ENCODE measurements around the gene TADA2B.

The TADA2B gene

DNA sequence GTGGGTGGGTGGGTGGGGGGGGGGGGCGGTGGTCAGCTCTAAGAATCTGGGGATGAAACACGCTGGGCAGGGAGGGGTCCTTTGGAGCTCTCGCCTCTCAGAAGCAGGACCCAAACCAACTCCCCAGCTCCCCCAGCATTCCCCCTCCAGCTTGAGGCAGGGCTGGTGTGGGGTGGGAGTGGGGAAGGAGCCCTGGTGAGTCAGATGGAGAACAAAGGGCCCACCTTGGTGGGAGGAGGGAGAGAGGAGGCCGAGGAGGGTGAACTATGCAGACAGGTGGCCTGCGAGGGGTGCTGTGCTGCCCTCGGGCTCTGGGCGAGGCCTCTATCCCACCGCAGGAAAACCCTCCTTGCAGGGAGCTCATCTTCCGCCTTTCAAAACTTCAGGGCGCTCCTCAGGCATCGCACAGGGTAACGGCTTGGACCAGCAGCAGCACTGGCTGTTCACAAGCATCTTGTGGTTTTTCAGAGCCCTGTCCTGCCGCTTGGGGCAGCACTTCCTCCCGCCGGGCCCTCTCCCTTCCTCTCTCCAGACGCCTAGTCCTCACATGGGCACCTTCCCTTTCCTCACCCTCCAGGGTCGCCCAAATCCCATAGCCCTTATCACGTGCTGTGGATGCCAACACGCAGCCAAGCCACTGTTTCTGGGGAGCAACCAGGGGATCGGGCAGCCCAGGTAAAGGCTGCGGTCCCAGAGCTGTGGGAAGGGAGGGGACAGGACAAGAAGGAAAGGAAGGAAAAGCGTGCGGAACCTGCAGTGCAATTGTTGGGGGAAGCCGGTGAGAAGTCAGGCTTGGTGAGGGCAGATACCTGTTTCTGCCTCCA is 58.7 kb downstream of the TADA2B start:
- H3K4me3 ChIP-seq = peak overlapping the region; percentile 47 to 67 (median 56)
- H3K27ac ChIP-seq = peak overlapping the region in 5 of 21 experiments; percentile 26 to 81 (median 66)

DNA sequence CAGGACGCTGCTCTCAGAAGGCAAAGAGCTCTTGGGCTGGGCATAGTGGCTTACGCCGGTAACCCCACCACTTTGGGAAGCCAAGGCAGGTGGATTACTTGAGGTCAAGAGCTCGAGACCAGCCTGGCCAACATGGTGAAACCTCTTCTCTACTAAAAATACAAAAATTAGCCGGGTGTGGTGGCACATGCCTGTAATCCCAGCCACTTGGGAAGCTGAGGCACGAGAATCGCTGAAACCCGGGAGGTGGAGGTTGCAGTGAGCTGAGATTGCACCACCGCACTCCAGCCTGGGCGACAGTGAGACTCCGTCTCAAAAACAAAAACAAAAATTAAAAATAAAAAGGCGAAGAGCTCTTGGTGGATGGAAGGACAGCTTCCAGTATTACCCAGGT is 59.3 kb downstream of the TADA2B start:
- peak overlapping the region in 14 of 21 experiments; percentile 33 to 81 (median 66) for H3K27ac ChIP-seq

DNA sequence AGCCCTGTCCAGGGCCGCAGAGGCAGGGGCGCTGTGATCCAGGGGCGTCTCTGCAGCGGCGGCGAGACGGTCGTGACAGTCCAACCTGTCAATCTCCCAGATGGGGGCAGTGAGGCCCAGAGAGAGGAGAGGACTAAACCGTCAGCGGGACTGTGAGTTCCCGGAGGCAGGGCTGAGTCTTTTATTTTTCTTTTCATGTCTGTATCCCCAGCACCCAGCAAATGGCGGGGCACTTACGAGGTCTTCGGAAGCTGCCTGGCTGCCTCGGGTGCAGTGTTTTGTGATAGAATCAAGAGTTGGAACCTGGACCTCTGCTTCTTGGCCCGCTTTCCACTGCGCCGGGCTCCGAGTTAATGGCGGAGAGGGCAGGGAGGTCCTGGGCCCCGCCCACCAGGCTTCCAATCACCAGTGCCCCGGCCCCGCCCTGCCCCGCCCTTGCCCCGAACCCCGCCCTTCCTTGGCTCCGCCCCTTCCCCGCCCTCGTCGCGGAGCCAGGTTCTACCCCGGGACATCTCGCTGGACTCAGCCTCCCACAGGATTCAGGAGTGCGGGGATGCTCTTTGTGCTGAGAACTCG is 59.9 kb downstream of the TADA2B start:
- H3K4me3 ChIP-seq = peak overlapping the region; percentile 47 to 67 (median 56)
- peak overlapping the region in 17 of 21 experiments; percentile 1 to 81 (median 66) for H3K27ac ChIP-seq

More for the DNA sequence above, 59.3 kb downstream of the TADA2B start:
- H3K4me3 ChIP-seq = peak overlapping the region; percentile 47 to 67 (median 56)

DNA sequence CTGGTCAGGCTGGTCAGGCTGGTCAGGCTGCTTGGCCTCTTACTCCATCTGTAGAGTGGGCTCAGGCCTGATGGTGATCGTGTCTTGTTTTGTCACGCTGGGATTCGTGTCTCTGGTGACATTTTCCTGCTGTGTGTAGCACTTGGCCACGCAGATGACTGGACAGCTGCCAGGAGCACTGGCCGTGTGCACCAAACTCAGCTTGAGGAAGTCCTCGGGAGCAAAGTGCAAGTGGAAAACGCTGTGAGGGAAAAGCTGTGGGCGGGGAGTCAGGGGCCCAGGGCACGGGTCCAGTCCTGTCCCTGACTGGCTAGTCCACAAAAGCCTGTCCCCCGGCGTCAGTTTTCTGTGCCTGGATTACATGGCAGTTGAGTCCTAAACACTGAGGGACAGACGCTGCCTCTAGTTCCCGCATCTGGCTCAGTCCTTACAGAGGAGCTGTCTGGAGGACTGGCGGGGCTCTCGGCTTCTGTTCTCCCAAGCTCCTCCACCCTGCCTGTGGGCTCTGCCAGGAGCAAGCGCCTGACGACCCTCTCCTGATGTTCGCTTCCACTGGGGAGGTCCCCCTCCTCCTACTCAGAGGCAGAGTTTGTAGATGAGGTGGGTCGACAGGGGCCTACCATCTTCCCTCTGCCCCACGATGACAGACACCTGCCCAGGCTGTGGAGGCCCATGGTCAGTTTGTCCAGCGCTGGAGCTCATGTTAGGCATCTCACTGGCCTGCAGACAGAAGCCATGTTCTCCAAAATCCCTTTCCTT is 60.6 kb downstream of the TADA2B start:
- peak overlapping the region in 5 of 21 experiments; percentile 15 to 77 (median 66) for H3K27ac ChIP-seq
- H3K4me3 ChIP-seq = peak overlapping the region in 6 of 7 experiments; percentile 47 to 67 (median 52)

DNA sequence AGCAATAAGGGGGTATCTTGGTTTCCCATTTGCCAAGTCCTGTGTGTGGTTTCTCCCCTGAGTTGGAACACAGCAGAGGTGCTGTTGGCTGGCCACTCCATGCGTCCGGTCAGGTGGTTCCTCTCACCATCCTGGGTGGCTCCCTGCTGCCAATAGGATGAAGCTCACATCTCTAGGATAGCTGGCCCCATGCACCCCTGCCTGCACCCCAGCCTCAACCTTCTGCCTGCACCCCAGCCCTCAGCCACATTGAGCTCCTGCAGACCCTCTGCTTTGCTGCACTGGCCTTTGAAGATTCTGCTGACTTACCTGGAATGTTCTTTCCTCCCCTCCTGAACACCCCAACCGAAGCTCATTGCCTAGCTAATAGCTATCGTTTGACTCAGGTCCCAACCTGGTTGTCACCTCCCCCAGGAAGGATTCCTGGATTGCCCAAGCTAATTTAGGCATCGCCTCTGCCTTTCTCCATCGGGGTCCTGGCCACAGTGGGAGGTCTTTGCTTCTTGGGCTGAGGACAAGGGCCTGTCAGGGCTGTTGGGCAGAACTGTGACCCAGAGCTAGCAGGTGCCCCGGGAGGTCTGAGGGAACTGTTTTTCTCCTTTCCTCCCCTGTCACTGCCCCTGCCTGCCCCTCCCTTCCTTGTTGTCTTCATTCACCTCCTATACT is 61.3 kb downstream of the TADA2B start:
- Histone ChIP-seq H3K27ac (no peak overlapping the region), H3K4me3 (no peak overlapping the region)

DNA sequence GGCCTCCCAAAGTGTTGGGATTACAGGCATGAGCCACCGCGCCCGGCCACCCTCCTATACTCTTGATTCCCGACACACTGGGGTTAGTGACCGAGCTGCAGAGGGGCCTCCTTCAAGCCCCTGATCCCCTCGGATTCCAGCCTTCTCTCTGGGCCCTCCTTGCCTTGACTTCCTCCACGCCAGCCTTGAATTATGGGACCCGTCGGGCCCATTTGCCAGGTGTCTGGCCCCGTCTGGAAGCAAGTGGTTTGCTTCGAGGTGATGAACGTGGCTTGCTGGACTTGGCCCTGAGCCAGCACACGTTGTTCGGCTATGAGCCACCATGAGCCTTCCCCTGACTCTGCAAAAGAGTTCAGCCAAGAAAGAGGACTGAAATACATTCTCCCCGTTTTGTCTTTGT is 62.1 kb downstream of the TADA2B start:
- H3K4me3 ChIP-seq = no peak overlapping the region
- no peak overlapping the region for H3K27ac ChIP-seq

DNA sequence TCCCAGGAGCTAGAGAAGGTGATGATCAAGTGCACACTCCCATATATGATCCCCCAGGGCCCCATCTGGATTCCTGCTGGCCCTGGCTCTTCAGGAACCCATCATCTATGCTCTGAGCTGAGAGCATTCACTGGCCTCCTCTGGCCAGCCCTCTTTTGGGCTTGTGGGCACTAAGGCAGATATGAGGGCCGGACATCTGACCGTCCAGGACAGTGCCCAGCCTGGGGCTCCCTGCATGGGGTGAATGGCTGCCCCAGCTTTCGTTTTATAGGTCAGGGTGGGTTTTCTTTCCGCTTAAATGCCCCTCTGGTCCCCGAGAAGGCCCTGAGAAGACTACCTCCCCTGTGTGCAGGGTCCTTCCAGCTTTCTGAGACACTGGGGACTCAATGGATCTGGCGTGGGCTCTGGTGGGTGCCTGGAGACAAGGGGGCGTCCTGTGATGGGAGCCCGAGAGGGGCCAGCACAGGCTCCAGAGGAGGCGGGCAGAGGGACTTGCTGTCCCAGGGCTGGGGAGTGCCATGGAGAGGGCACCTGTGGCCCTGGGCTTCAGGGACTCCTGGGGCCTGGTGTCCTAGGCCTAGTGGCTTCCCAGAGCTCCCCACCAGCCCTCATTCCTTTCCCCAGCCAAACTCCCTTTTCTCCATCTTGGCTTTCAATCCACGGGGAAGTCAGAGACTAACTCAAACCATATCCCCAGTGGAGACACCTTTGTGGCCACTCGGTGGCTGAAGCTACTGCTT is 64.2 kb downstream of the TADA2B start:
- Histone ChIP-seq H3K4me3 (no peak overlapping the region), H3K27ac (no peak overlapping the region)

All from skin epidermis (tissue), 12 donors.